ENCODE data around the gene CENPP.

Gene CENPP

GRCh38 chr9:92634712-92635605, 309.2 kb downstream of the CENPP start:
- DNase-seq (ENCODE audit: low read depth): peak; percentile 72
- H3K4me3 ChIP-seq (ENCODE audit: low read depth, low read length): no peak overlapping the region
- TF ChIP-seq CTCF (IDR thresholded peaks at IDR 0.05; ENCODE audit: low read depth, low read length) (peak; percentile 86), MAX (IDR thresholded peaks at IDR 0.05; ENCODE audit: low read depth, low read length) (no peak)

GRCh38 chr9:92635760-92636159, 310.0 kb downstream of the CENPP start:
- no peak for DNase-seq (ENCODE audit: low read depth)
- H3K4me3 ChIP-seq (ENCODE audit: low read depth, low read length): no peak overlapping the region
- TF ChIP-seq CTCF (IDR thresholded peaks at IDR 0.05; ENCODE audit: low read depth, low read length): no peak
- no peak for TF ChIP-seq MYC (IDR thresholded peaks at IDR 0.05; ENCODE audit: low read depth, low read length)
- no peak for TF ChIP-seq POLR2A (IDR thresholded peaks at IDR 0.05; ENCODE audit: extremely low read depth, insufficient read length)
- no peak for TF ChIP-seq MAX (IDR thresholded peaks at IDR 0.05; ENCODE audit: low read depth, low read length)

- H3K4me3 ChIP-seq (ENCODE audit: low read depth, low read length): no peak overlapping the region
- no peak for TF ChIP-seq POLR2A (IDR thresholded peaks at IDR 0.05; ENCODE audit: extremely low read depth, insufficient read length)
- peak; percentile 5 for TF ChIP-seq CTCF (IDR thresholded peaks at IDR 0.05; ENCODE audit: low read depth, low read length)
- no peak for DNase-seq (ENCODE audit: low read depth)
Observed at GRCh38 chr9:92636627-92637026, 310.9 kb downstream of the CENPP start.

GRCh38 chr9:92637326-92637725, 311.6 kb downstream of the CENPP start:
- TF ChIP-seq CTCF (IDR thresholded peaks at IDR 0.05; ENCODE audit: low read depth, low read length): no peak
- no peak for DNase-seq (ENCODE audit: low read depth)

GRCh38 chr9:92637886-92638620, 312.3 kb downstream of the CENPP start:
- no peak for DNase-seq (ENCODE audit: low read depth)
- H3K4me3 ChIP-seq (ENCODE audit: low read depth, low read length): no peak overlapping the region
- TF ChIP-seq CTCF (IDR thresholded peaks at IDR 0.05; ENCODE audit: low read depth, low read length): no peak
- TF ChIP-seq MAX (IDR thresholded peaks at IDR 0.05; ENCODE audit: low read depth, low read length): no peak
- TF ChIP-seq POLR2A (IDR thresholded peaks at IDR 0.05; ENCODE audit: extremely low read depth, insufficient read length): no peak
- no peak for TF ChIP-seq MYC (IDR thresholded peaks at IDR 0.05; ENCODE audit: low read depth, low read length)

More at GRCh38 chr9:92637326-92637725, 311.6 kb downstream of the CENPP start:
- H3K4me3 ChIP-seq (ENCODE audit: low read depth, low read length): no peak overlapping the region

All from NB4 (cell line).